GM19239 (cell line): ENCODE data around the gene IGFL3.
"Not testable (repeated sequence)": the region's sequence is repeated elsewhere in the genome, so short reads cannot be mapped to it uniquely, and the experiment has no call there.

Source experiments
- DNase-seq: peaks from one replicate; pipeline ENCODE4 v3.0.0; 2011; ENCODE audit warnings: low spot score; ENCODE audit not compliant: insufficient read length
- FAIRE-seq: peaks from 2 replicates; lab custom pipeline; 2011; peaks lifted over from hg19 to GRCh38; lab: Jason Lieb, UNC

Gene IGFL3

GRCh38 chr19:46079576-46079975 is 44.9 kb downstream of the IGFL3 start:
- no peak for DNase-seq
- no peak for FAIRE-seq

GRCh38 chr19:46078573-46079332 is 45.7 kb downstream of the IGFL3 start:
- FAIRE-seq, DNase-seq: not testable (repeated sequence)

DNA sequence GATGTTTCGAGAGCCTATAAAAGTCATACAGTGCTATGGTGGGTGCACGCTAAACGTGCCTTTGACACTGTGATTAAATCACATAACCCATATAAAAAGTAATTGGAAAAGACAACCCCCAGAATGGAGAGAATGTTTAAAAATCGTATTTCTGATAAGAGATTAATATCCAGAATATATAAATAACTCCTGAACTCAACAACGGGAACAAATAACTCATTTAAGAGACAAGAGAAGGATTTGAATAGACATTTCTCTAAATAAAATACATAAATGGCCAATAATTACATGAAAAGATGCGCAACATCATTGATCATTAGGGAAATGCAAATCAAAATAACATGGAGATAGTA is 46.7 kb downstream of the IGFL3 start:
- DNase-seq (no peak), FAIRE-seq (no peak)

DNA sequence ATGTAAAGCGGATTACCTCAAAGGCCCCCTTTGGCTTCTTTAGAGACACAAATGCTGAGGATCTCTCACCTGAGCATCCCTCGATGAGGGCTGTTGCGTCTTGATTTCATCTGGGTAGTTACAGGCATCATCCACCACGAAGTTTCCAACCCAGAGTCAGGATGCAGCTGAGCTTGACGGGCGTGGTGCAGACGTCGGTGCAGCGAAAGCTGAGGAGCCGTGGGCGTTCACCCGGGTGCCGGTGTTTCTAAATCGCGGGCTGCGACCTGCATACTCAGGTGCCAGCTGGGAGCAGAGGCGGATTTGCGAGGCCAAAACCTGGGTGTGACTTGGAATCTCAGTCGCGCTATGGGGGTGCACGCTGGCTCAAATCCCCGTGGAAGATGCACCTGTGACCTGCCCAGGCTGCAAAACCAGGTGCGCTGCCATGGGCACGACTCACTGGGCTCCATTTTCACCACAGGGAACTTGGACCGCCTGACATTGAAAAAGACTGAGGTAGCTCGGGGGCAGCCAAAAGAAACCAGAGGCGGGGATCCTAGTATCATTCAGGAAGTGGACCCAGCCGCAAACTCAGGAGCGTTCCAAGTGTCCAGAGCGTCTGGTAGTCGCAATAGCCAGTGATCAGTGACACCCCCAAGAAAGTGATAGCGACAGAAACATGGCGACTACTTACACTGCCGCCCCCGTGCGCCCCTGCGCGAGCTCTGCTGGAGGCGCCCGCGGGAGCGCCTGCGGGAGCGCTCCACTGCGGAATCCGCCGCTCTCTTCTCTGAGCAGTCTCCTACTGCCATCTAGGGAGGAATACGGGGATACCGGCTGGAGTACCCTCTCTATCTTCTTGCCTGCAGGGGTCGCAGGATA is 47.3 kb downstream of the IGFL3 start:
- DNase-seq (peak; percentile 48), FAIRE-seq (no peak)

DNA sequence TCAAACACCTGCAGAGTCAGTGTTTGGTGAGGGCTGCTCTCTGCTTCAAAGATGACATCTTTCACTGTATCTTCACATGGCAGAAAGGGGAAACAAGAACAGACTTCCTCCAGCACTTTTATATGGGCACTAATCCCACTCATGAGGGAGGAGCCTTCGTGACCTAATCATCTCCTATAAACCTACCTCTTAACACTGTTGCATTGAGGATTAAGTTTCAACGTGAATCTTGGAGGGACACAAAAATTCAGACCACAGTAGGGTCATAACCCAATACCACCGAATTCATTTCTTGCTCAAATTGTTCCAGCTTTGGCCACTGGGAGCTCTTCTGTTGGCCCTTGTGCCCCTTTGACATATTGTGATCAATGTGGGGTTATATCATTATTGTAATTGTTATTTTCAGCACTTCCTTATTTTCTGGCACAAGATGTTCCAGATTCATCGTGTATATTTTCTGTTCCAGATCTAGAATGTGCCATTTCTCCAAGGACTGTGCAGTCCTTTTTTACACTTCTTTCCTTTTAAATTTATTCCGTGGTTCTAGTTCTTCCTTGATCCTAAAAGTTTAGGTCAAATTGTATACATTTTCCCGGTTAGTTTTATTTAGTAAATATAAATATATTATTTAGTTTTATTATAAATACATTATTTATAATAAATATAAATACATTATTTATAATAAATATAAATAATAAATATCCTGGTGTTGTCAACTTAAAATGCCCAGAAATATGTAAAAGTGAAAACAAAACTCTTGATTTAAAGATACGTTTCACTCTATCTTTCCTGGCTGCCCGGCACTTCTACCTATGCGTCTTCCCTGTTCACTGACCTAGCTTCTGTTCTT is 48.2 kb downstream of the IGFL3 start:
- DNase-seq, result no peak
- FAIRE-seq, result no peak

DNA sequence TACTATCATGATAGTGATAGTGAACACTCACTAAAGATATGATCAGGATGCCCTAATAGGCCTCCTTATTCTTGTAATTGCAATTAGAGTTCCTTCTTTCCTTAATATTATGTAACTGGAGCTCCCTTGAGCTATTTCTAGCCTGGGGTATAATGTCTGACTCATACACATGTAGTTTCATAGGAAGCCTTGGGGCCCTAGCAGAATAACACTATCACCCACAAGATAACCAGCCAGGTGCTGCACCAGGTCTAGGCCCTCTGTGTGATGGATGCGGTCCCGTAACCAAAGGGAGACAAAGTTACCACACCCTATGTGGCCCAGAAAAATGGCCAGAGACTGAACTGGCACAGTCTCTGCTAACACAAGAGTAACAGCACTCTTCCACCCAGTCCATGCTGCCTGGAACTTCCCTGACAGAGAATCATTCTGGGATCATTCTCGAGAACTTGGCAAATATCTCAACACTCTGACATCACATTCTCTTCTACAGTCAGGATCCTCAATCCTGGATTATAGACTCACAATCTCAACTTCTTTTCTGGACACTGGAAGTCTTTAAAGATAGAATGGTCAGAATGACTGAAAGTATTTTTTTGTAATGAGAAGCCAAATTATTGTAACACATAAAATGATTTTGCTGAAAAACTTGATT is 51.1 kb downstream of the IGFL3 start:
- FAIRE-seq (no peak), DNase-seq (no peak)
